Left ventricle myocardium inferior (tissue), 1 donor: Measurements from ENCODE around the gene PRRT1. TPM values are rescaled to one million over a fixed set of nuclear protein-coding genes. Genes with fewer than 3 reads are reported as not detected.
A peak's percentile ranks its signal among the peaks of the same experiment; 100 is the strongest.
"Not testable (repeated sequence)": the region's sequence is repeated elsewhere in the genome, so short reads cannot be mapped to it uniquely, and the experiment has no call there.

Experiments used
- DNase-seq: peaks from one replicate; pipeline ENCODE4 v3.0.0-alpha.2; 2020
- H3K27ac ChIP-seq: fragments of 200-600 bp; replicated peaks from 2 replicates; pipeline ENCODE4 v1.8.0; 2021
- H3K27me3 ChIP-seq: fragments of 200-600 bp; 2 replicates; pipeline ENCODE4 v1.8.0; 2021; ENCODE audit warnings: low read depth
- H3K36me3 ChIP-seq: fragments of 200-600 bp; 2 replicates; pipeline ENCODE4 v1.8.0; 2021
- H3K4me1 ChIP-seq: fragments of 200-600 bp; 2 replicates; pipeline ENCODE4 v1.8.0; 2021
- H3K4me3 ChIP-seq: fragments of 200-600 bp; 2 replicates; pipeline ENCODE4 v1.8.0; 2021; ENCODE audit warnings: mild to moderate bottlenecking, moderate library complexity
- H3K9me3 ChIP-seq: fragments of 200-600 bp; replicated peaks from 2 replicates; pipeline ENCODE4 v1.8.0; 2021
- intact Hi-C: fragments of 100-400 bp; cut with micrococcal nuclease; formaldehyde crosslinking; loops from one replicate; pipeline ENCODE4 v1.11.0; 2022
- microRNA-seq: library from miRNA; unstranded; fragments of <30 nt; microRNA quantifications from one replicate; pipeline ENCODE4 v1.2.0, GENCODE V29; 2020
- total RNA-seq: library from RNA; stranded (reverse); fragmentation: NEBNext Ultra II Directional; extraction: Animal tissue kit (Norgen Biotek cat#: 25700); gene quantifications from one replicate; pipeline ENCODE4 v1.2.1, GENCODE V29; 2021
- TF ChIP-seq, protein P1 (sequence below): fragments of 200-600 bp; IDR thresholded peaks from 2 replicates; pipeline ENCODE4 v1.8.0; 2021; ENCODE audit warnings: antibody characterized with exemption, mild to moderate bottlenecking, borderline replicate concordance
- donor health status: DM: no; HTN: yes; CAD: no; lungs with severe emphysema.

The PRRT1 gene
- total RNA-seq, 1 donor from 2014 or later: 1.0 TPM

DNA sequence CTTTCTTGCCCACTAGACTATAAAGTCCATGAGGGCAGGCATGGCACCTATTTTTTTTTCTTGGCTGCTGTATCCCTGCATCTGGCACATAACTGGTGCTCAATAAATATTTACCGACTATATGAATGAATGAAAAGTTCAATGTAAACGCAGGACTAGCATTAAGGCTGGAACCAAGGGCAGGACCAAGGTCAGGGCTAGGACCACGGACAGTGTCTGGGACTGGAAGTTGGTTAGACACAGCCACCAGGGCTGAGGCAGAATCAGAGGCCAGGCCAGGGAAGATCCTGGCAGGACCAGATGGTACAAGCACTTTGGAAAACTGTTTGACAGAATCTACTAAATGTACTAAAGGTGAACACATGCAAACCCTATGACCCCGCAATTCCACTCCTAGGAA, 46.3 kb downstream of the PRRT1 start:
- TF ChIP-seq, protein P1, sequence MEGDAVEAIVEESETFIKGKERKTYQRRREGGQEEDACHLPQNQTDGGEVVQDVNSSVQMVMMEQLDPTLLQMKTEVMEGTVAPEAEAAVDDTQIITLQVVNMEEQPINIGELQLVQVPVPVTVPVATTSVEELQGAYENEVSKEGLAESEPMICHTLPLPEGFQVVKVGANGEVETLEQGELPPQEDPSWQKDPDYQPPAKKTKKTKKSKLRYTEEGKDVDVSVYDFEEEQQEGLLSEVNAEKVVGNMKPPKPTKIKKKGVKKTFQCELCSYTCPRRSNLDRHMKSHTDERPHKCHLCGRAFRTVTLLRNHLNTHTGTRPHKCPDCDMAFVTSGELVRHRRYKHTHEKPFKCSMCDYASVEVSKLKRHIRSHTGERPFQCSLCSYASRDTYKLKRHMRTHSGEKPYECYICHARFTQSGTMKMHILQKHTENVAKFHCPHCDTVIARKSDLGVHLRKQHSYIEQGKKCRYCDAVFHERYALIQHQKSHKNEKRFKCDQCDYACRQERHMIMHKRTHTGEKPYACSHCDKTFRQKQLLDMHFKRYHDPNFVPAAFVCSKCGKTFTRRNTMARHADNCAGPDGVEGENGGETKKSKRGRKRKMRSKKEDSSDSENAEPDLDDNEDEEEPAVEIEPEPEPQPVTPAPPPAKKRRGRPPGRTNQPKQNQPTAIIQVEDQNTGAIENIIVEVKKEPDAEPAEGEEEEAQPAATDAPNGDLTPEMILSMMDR: no peak
- intact Hi-C loops: no loop called here
- Histone ChIP-seq H3K27ac (no peak overlapping the region), H3K9me3 (no peaks in the 10 kb centered on the region), H3K27me3 (no peaks in the 10 kb centered on the region), H3K4me3 (peak overlapping the region; percentile 70), H3K4me1 (peaks cover 51% of the 10 kb centered on the region), H3K36me3 (peaks cover 8% of the 10 kb centered on the region)
- DNase-seq: no peak

DNA sequence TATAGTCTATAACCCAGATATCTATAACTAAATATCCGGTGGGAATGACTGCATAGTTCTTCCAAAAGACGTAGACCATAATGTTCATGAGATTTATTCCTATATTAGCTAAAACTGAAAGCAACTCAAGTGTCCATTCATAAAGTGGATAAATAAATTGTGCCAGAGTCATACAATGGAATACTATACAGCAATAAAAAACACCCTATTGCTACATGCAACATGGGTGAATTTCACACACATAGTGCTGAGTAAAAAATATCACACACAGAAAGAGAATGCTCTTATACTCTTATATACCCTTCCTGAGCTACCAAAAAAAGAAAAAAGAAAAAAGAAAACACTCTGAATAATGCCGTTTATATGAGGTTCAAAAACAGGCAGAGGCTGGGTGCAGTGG, 49.5 kb downstream of the PRRT1 start:
- H3K4me3 ChIP-seq: no peak overlapping the region
- intact Hi-C loops: no loop called here
- DNase-seq: no peak
- peaks cover 9% of the 10 kb centered on the region for H3K27me3 ChIP-seq
- TF ChIP-seq, protein P1: no peak
- no peak overlapping the region for H3K27ac ChIP-seq
- H3K9me3 ChIP-seq: no peaks in the 10 kb centered on the region
- H3K4me1 ChIP-seq: peaks cover 26% of the 10 kb centered on the region
- H3K36me3 ChIP-seq: peaks cover 15% of the 10 kb centered on the region

DNA sequence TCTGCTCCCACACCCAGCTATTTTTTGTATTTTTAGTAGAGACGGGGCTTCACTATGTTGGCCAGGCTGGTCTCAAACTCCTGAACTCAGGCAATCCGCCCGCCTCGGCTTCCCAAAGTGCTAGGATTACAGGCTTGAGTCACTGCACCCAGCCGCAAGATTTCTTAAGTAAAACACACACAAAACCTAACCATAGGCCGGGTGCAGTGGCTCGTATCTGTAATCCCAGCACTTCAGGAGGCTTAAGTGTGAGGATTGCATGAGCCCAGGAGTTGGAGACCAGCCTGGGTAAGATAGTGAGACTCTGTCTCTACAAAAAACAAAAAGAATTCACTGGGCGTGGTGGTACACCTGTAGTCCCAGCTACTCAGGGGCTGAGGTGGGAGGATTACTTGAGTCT, 51.5 kb downstream of the PRRT1 start:
- peaks cover 31% of the 10 kb centered on the region for H3K36me3 ChIP-seq
- intact Hi-C loops, H3K4me3 ChIP-seq, DNase-seq, H3K27ac ChIP-seq, H3K9me3 ChIP-seq: not testable (repeated sequence)
- H3K27me3 ChIP-seq: peaks cover 28% of the 10 kb centered on the region
- peaks cover 27% of the 10 kb centered on the region for H3K4me1 ChIP-seq

Small RNAs within 50 kb of the gene (microRNA-seq; reads per million reads assigned to microRNA genes)
- gene MIR6721: not detected
- gene MIR6833: not detected

Other genes with a start within 250 kb of the PRRT1 start
- gene ZBTB12, start 249.9 kb downstream of the PRRT1 start, total RNA-seq: 3.5 TPM
- 9.7 TPM for gene C2, start 224.2 kb downstream of the PRRT1 start, total RNA-seq
- 3.7 TPM for gene CFB, start 205.8 kb downstream of the PRRT1 start, total RNA-seq
- 39.3 TPM for gene NELFE, start 193.0 kb downstream of the PRRT1 start, total RNA-seq
- gene SKIC2, start 192.8 kb downstream of the PRRT1 start, total RNA-seq: 32.9 TPM
- 11.2 TPM for gene DXO, start 179.8 kb downstream of the PRRT1 start, total RNA-seq
- gene C4A, start 169.9 kb downstream of the PRRT1 start, total RNA-seq: 76.2 TPM
- 72.9 TPM for gene C4B, start 137.1 kb downstream of the PRRT1 start, total RNA-seq
- 0.41 TPM for gene CYP21A2, start 113.5 kb downstream of the PRRT1 start, total RNA-seq
- 73.0 TPM for gene TNXB, start 42.6 kb downstream of the PRRT1 start, total RNA-seq
- gene ATF6B, start 23.7 kb downstream of the PRRT1 start, total RNA-seq: 29.1 TPM
- 2.7 TPM for gene FKBPL, start 21.7 kb downstream of the PRRT1 start, total RNA-seq
- gene PPT2, start 2.2 kb upstream of the PRRT1 start, total RNA-seq: 23.4 TPM
- 9.2 TPM for gene EGFL8, start 12.7 kb upstream of the PRRT1 start, total RNA-seq
- 43.0 TPM for gene AGPAT1, start 24.1 kb upstream of the PRRT1 start, total RNA-seq
- 76.0 TPM for gene RNF5, start 26.5 kb upstream of the PRRT1 start, total RNA-seq
- 1.8 TPM for gene AGER, start 32.3 kb upstream of the PRRT1 start, total RNA-seq
- gene PBX2, start 38.3 kb upstream of the PRRT1 start, total RNA-seq: 36.5 TPM
- gene GPSM3, start 40.7 kb upstream of the PRRT1 start, total RNA-seq: 5.0 TPM
- 23.0 TPM for gene NOTCH4, start 72.1 kb upstream of the PRRT1 start, total RNA-seq
- not detected for gene TSBP1, start 220.0 kb upstream of the PRRT1 start, total RNA-seq